Measurements from ENCODE around the gene IQCB1. TPM values are rescaled to one million over a fixed set of nuclear protein-coding genes. Genes with fewer than 3 reads are reported as not detected.

IQCB1 gene
- total and polyA plus RNA-seq, 10 of the 15 experiments (the other 5 are each of a cell fraction or from before 2014, with no cell fraction given): 36.0 to 69.4 (median 48.9) TPM

- TF ChIP-seq CHD2 (IDR thresholded peaks at IDR 0.05; ENCODE audit: borderline replicate concordance, low read depth, low read length): peak; percentile 60; the same call in 1 of the 2 replicates
- TF ChIP-seq ZNF217 (IDR thresholded peaks at IDR 0.05): no peak
- TF ChIP-seq POLR2AphosphoS2 (IDR thresholded peaks at IDR 0.05; ENCODE audit: low read depth, low read length): peak; percentile 93
- TF ChIP-seq ZSCAN29 (IDR thresholded peaks at IDR 0.05): no peak
- no peak for TF ChIP-seq NR2C2 (IDR thresholded peaks at IDR 0.05; ENCODE audit: borderline replicate concordance, control insufficient read depth, insufficient read length, low read depth)
- TF ChIP-seq JUND (IDR thresholded peaks at IDR 0.05; ENCODE audit: low read depth, low read length): no peak
- TF ChIP-seq IKZF2 (IDR thresholded peaks at IDR 0.05): peak in 1 of 2 experiments; percentile 49; a peak in 2 of 4 replicates
- no peak for TF ChIP-seq CEBPZ (IDR thresholded peaks at IDR 0.05; ENCODE audit: low read depth, low read length)
- no peak for TF ChIP-seq GABPA (IDR thresholded peaks at IDR 0.05; ENCODE audit: low read depth)
- TF ChIP-seq USF2 (IDR thresholded peaks at IDR 0.05; ENCODE audit: borderline replicate concordance, low read depth, low read length): no peak
- TF ChIP-seq ATF3 (IDR thresholded peaks at IDR 0.05; ENCODE audit: borderline replicate concordance, extremely low read depth, low read depth, low read length): no peak
- 0 out of 2 replicates have a peak, but pooled peaks have one; percentile 53 for TF ChIP-seq CHD1 (IDR thresholded peaks at IDR 0.05; ENCODE audit: low read depth, low read length)
- no peak for TF ChIP-seq MYB (IDR thresholded peaks at IDR 0.05; ENCODE audit: borderline replicate concordance, low read depth, low read length)
- TF ChIP-seq MAX (IDR thresholded peaks at IDR 0.05; ENCODE audit: low read depth, low read length): peak; percentile 88
- no peak; the same call in 1 of the 2 replicates for TF ChIP-seq ZBTB40 (IDR thresholded peaks at IDR 0.05; ENCODE audit: borderline replicate concordance)
- TF ChIP-seq CBX3 (IDR thresholded peaks at IDR 0.05; ENCODE audit: borderline replicate concordance, low read depth): no peak
- TF ChIP-seq EED (IDR thresholded peaks at IDR 0.05; ENCODE audit: low read depth): no peak; the same call in 1 of the 2 replicates
- TF ChIP-seq DPF2 (IDR thresholded peaks at IDR 0.05): peak; percentile 24; the same call in 1 of the 2 replicates
- TF ChIP-seq SMAD1 (IDR thresholded peaks at IDR 0.05; ENCODE audit: low read depth, partially characterized antibody): peak; percentile 18
- no peak for TF ChIP-seq RAD21 (IDR thresholded peaks at IDR 0.05; ENCODE audit: insufficient read depth, low read depth, low read length)
These were observed at the start of gene IQCB1, which contains the start of gene EAF2 (continued) for GRCh38 chr3:121834671-121835464.

Data from GM12878 (cell line).